CD4-positive, alpha-beta T cell (primary cell): Measurements from ENCODE around the gene NUMBL. TPM values are rescaled to one million over a fixed set of nuclear protein-coding genes. Genes with fewer than 3 reads are reported as not detected.
"Not testable (repeated sequence)": the region's sequence is repeated elsewhere in the genome, so short reads cannot be mapped to it uniquely, and the experiment has no call there.

ENCODE experiments used
- ATAC-seq: fragments of 200-7000 bp; cut with Tn5 transposase; one replicate; pipeline ENCODE4 v1.10.0; 2022; ENCODE audit warnings: mild to moderate bottlenecking; ENCODE audit not compliant: poor library complexity
- CTCF ChIA-PET: fragments of 350-600 bp; sonication (Branson Sonifier 250); formaldehyde crosslinking; loops from one replicate; lab custom pipeline; 2021; ENCODE audit warnings: antibody characterized with exemption, inconsistent platforms; lab: Charles Lee
- POLR2A ChIA-PET: fragments of 350-600 bp; sonication (Branson Sonifier 250); formaldehyde crosslinking; loops from one replicate; lab custom pipeline; 2021; ENCODE audit warnings: antibody characterized with exemption, inconsistent platforms; lab: Charles Lee
- DNase-seq, 14 experiments: peaks; one replicate each; pipeline ENCODE4 v3.0.0-alpha.2; 2013 to 2020; ENCODE audit warnings: mixed read lengths in 2 of 14
- H3K27ac ChIP-seq, 2 donors: one replicate each; pipeline versions ENCODE4 v1.5.1 to v1.7.0; 2013; ENCODE audit warnings: low read length in 2 of 2, low read depth in 1 of 2, mild to moderate bottlenecking in 1 of 2
- H3K27me3 ChIP-seq, 2 experiments: 1 replicate in 1 of 2; 2 replicates in 1 of 2; pipeline versions ENCODE4 v1.6.1 to v1.7.0; 2013; ENCODE audit warnings: low read length in 2 of 2, control low read depth in 1 of 2, mild to moderate bottlenecking in 1 of 2, moderate library complexity in 1 of 2; ENCODE audit not compliant: insufficient read depth in 2 of 2, control insufficient read depth in 1 of 2
- H3K36me3 ChIP-seq: one replicate; pipeline ENCODE4 v1.6.1; 2013; ENCODE audit warnings: low read length, control low read depth; ENCODE audit not compliant: insufficient read depth
- H3K4me1 ChIP-seq: one replicate; pipeline ENCODE4 v1.6.1; 2013; ENCODE audit warnings: low read length, control low read depth; ENCODE audit not compliant: insufficient read depth
- H3K4me3 ChIP-seq: one replicate; pipeline ENCODE4 v1.5.1; 2013; ENCODE audit warnings: mild to moderate bottlenecking, low read length, moderate library complexity
- H3K9me3 ChIP-seq, 2 experiments: 1 replicate in 1 of 2; 2 replicates in 1 of 2; pipeline versions ENCODE4 v1.6.1 to v1.7.0; 2013; ENCODE audit warnings: low read length in 2 of 2, mild to moderate bottlenecking in 2 of 2, control low read depth in 1 of 2, moderate library complexity in 1 of 2; ENCODE audit not compliant: control insufficient read depth in 1 of 2, insufficient read depth in 1 of 2
- H3K27ac Mint-ChIP-seq: one replicate; pipeline ENCODE4 v1.8.0; 2020; ENCODE audit warnings: mixed read lengths
- H3K27me3 Mint-ChIP-seq: one replicate; pipeline ENCODE4 v1.8.0; 2021; ENCODE audit warnings: mixed read lengths
- H3K36me3 Mint-ChIP-seq: one replicate; pipeline ENCODE4 v1.8.0; 2021; ENCODE audit warnings: low read depth, mixed read lengths
- H3K4me1 Mint-ChIP-seq: one replicate; pipeline ENCODE4 v1.8.0; 2021; ENCODE audit warnings: low read depth, mixed read lengths
- H3K4me3 Mint-ChIP-seq: one replicate; pipeline ENCODE4 v1.8.0; 2020; ENCODE audit warnings: mild to moderate bottlenecking, mixed read lengths
- H3K9me3 Mint-ChIP-seq: one replicate; pipeline ENCODE4 v1.8.0; 2020; ENCODE audit warnings: mixed read lengths
- intact Hi-C, 2 experiments: fragments of 100-400 bp; cut with DNase I in 1 of 2; cut with micrococcal nuclease in 1 of 2; formaldehyde crosslinking; loops; one replicate each; pipeline versions ENCODE4 v1.15.1 to v1.9.0; 2023 to 2025; cut with DNase I, micrococcal nuclease
- total RNA-seq, 174 experiments: library from RNA in 2 of 174; stranded (reverse) in 2 of 174; gene quantifications; one replicate each; pipeline ENCODE4 v1.2.3 and lab custom pipeline; 2021 to 2026
- TF ChIP-seq, protein P1 (sequence below): fragments of 200-600 bp; IDR thresholded peaks from one replicate; pipeline ENCODE4 v1.8.0; 2022; ENCODE audit warnings: antibody characterized with exemption, mild to moderate bottlenecking

The NUMBL gene
- total RNA-seq, 2 experiments from 2014 or later = 5.2 to 5.4 TPM

DNA sequence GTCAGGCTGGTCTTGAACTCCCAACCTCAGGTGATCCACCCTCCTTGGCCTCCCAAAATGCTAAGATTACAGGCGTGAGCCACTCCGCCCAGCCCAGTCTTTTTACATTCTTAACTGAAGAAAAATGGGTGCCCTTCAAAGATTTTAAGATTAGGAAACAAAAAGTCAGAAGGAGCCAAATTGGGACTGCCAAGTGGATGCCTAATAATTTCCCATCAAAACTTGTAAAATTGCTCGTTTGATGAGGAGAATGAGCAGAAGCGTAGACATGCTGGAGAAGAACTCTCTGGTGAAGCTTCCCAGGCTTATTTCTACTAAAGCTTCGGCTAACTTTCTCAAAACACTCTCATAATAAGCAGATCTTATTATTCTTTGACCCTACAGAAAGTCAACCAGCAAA lies 31.3 kb downstream of the NUMBL start:
- Mint-ChIP-seq H3K27ac (no peak overlapping the region), H3K27me3 (no peaks in the 10 kb centered on the region), H3K4me1 (peaks cover 19% of the 10 kb centered on the region), H3K9me3 (no peaks in the 10 kb centered on the region), H3K4me3 (no peak overlapping the region), H3K36me3 (no peaks in the 10 kb centered on the region)
- CTCF ChIA-PET = no interaction called here
- H3K9me3 ChIP-seq = no peaks in the 10 kb centered on the region
- POLR2A ChIA-PET = no interaction called here
- ATAC-seq = no peak
- TF ChIP-seq, protein P1, sequence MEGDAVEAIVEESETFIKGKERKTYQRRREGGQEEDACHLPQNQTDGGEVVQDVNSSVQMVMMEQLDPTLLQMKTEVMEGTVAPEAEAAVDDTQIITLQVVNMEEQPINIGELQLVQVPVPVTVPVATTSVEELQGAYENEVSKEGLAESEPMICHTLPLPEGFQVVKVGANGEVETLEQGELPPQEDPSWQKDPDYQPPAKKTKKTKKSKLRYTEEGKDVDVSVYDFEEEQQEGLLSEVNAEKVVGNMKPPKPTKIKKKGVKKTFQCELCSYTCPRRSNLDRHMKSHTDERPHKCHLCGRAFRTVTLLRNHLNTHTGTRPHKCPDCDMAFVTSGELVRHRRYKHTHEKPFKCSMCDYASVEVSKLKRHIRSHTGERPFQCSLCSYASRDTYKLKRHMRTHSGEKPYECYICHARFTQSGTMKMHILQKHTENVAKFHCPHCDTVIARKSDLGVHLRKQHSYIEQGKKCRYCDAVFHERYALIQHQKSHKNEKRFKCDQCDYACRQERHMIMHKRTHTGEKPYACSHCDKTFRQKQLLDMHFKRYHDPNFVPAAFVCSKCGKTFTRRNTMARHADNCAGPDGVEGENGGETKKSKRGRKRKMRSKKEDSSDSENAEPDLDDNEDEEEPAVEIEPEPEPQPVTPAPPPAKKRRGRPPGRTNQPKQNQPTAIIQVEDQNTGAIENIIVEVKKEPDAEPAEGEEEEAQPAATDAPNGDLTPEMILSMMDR = no peak
- DNase-seq = no peak
- H3K4me3 ChIP-seq = no peak overlapping the region
- H3K27me3 ChIP-seq = no peaks in the 10 kb centered on the region
- H3K36me3 ChIP-seq = no peaks in the 10 kb centered on the region
- intact Hi-C loops = no loop called here
- H3K27ac ChIP-seq = no peak overlapping the region
- H3K4me1 ChIP-seq = peaks cover 15% of the 10 kb centered on the region

DNA sequence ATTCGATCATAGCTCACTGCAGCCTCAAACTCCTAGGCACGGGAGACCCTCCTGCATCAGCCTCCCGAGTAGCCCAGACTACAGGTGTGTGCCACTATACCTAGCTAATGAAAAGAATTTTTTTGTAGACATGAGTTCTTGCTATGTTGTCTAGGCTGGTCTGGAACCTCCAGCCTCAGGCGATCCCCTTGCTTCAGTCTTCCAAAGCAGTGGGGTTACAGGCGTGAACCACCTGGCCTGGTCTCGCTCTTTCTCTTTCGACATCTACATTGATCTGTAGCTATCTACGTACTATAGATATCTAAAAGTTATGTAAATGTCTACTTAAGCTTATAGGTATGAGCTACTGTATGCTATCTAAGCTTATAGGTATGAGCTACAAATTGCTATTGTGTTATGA lies 32.4 kb downstream of the NUMBL start:
- CTCF ChIA-PET = interaction anchor here (1.2 kb wide), 1 partner anchor 23 kb away, joined by 3 read pairs; no protein-coding TSS in a partner anchor
- H3K36me3 Mint-ChIP-seq = no peaks in the 10 kb centered on the region

DNA sequence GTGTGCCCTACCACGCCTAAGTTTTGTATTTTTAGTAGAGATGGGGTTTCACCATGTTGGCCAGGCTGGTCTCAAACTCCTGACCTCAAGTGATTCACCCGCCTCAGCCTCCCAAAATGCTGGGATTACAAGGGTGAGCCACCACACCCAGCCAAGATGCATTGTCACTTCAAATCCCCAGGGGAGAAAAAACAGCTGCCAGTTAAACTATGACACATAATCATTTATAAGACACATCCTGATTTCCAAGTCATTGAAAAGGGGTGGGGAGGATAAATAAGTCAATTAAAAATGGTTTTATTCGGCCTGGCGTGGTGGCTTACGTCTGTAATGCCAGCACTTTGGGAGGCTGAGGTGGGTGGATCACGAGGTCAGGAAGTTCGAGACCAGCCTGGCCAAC lies 34.8 kb downstream of the NUMBL start:
- H3K9me3 ChIP-seq, H3K4me3 Mint-ChIP-seq, H3K4me1 ChIP-seq, H3K27ac Mint-ChIP-seq, H3K9me3 Mint-ChIP-seq, H3K36me3 Mint-ChIP-seq, DNase-seq, POLR2A ChIA-PET, H3K27me3 ChIP-seq, ATAC-seq, H3K27me3 Mint-ChIP-seq, H3K4me3 ChIP-seq, H3K36me3 ChIP-seq, H3K27ac ChIP-seq, H3K4me1 Mint-ChIP-seq, intact Hi-C loops: not testable (repeated sequence)
- CTCF ChIA-PET = interaction anchor here (0.7 kb wide), 1 partner anchor 961 kb away, joined by 3 read pairs; no protein-coding TSS in a partner anchor

More for the DNA sequence above, 32.4 kb downstream of the NUMBL start:
- Mint-ChIP-seq H3K4me1 (peaks cover 9% of the 10 kb centered on the region), H3K4me3 (no peak overlapping the region), H3K27ac (no peak overlapping the region), H3K27me3 (no peaks in the 10 kb centered on the region), H3K9me3 (no peaks in the 10 kb centered on the region)
- intact Hi-C loops = no loop called here
- Histone ChIP-seq H3K4me1 (peaks cover 7% of the 10 kb centered on the region), H3K4me3 (no peak overlapping the region), H3K9me3 (no peaks in the 10 kb centered on the region), H3K27ac (no peak overlapping the region), H3K27me3 (no peaks in the 10 kb centered on the region), H3K36me3 (no peaks in the 10 kb centered on the region)
- no peak for DNase-seq
- POLR2A ChIA-PET = no interaction called here
- ATAC-seq = no peak
- TF ChIP-seq, protein P1 = no peak

DNA sequence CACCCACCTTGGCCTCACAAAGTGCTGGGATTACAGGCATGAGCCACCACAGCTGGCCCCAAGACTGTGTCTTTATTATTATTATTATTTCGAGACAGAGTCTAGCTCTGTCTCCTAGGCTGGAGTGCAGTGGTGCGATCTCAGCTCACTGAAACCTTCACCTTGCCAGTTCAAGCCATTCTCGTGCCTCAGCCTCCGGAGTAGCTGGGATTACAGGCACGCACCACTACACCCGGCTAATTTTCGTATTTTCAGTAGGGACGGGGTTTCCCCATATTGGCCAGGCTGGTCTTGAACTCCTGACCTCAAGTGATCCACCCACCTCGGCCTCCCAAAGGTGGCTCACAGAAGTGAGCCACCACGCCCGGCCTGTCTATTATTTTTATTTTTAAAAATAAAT lies 38.1 kb downstream of the NUMBL start:
- DNase-seq, intact Hi-C loops, H3K27ac ChIP-seq, H3K36me3 Mint-ChIP-seq, H3K27ac Mint-ChIP-seq, ATAC-seq, H3K9me3 ChIP-seq, H3K36me3 ChIP-seq, POLR2A ChIA-PET, H3K4me1 ChIP-seq, H3K4me3 Mint-ChIP-seq, CTCF ChIA-PET, H3K27me3 Mint-ChIP-seq, H3K9me3 Mint-ChIP-seq, H3K27me3 ChIP-seq, H3K4me1 Mint-ChIP-seq, H3K4me3 ChIP-seq: not testable (repeated sequence)
